Natural killer cell (primary cell): Measurements from ENCODE around the gene HRG. TPM values are rescaled to one million over a fixed set of nuclear protein-coding genes. Genes with fewer than 3 reads are reported as not detected.

ENCODE experiments used
- ATAC-seq, 3 donors: fragments of 150-1000 bp in 2 of 3; fragments of 200-7000 bp in 1 of 3; cut with Tn5 transposase; 1 replicate in 1 of 3; 2 replicates in 2 of 3; pipeline ENCODE4 v1.10.0; 2021; ENCODE audit warnings: mild to moderate bottlenecking in 2 of 3, moderate library complexity in 2 of 3
- DNase-seq, 2 donors: peaks; one replicate each; pipeline versions ENCODE4 v3.0.0 to v3.0.0-alpha.2; 2013 to 2021; ENCODE audit warnings: mixed read lengths in 1 of 2
- H3K27ac ChIP-seq: one replicate; pipeline ENCODE4 v1.5.1; 2013; ENCODE audit warnings: mild to moderate bottlenecking, low read length
- H3K27me3 ChIP-seq: one replicate; pipeline ENCODE4 v1.6.1; 2013; ENCODE audit warnings: low read length; ENCODE audit not compliant: control insufficient read depth, insufficient read depth
- H3K36me3 ChIP-seq: one replicate; pipeline ENCODE4 v1.6.1; 2013; ENCODE audit warnings: low read length; ENCODE audit not compliant: control insufficient read depth, insufficient read depth
- H3K4me1 ChIP-seq: one replicate; pipeline ENCODE4 v1.6.1; 2013; ENCODE audit warnings: low read length; ENCODE audit not compliant: control insufficient read depth, insufficient read depth
- H3K4me3 ChIP-seq: one replicate; pipeline ENCODE4 v1.5.1; 2013; ENCODE audit warnings: low read length
- H3K9me3 ChIP-seq: one replicate; pipeline ENCODE4 v1.6.1; 2013; ENCODE audit warnings: low read length; ENCODE audit not compliant: control insufficient read depth, insufficient read depth
- H3K27ac Mint-ChIP-seq, 2 donors: one replicate each; pipeline ENCODE4 v1.8.0; 2022; ENCODE audit warnings: mild to moderate bottlenecking in 2 of 2, mixed read lengths in 2 of 2, moderate library complexity in 1 of 2
- H3K27me3 Mint-ChIP-seq, 2 donors: one replicate each; pipeline ENCODE4 v1.8.0; 2022; ENCODE audit warnings: low read depth in 2 of 2, mixed read lengths in 2 of 2
- H3K36me3 Mint-ChIP-seq: one replicate; pipeline ENCODE4 v1.8.0; 2022; ENCODE audit warnings: mixed read lengths
- H3K4me1 Mint-ChIP-seq, 2 donors: one replicate each; pipeline ENCODE4 v1.8.0; 2022; ENCODE audit warnings: mixed read lengths in 2 of 2
- H3K4me3 Mint-ChIP-seq: one replicate; pipeline ENCODE4 v1.8.0; 2022; ENCODE audit warnings: mild to moderate bottlenecking, moderate library complexity, mixed read lengths
- H3K9me3 Mint-ChIP-seq, 2 donors: one replicate each; pipeline ENCODE4 v1.8.0; 2022; ENCODE audit warnings: mixed read lengths in 2 of 2
- CTCF ChIP-seq: fragments of 200-600 bp; IDR thresholded peaks from one replicate; pipeline ENCODE4 v1.8.0; 2022; ENCODE audit warnings: antibody characterized with exemption
- WGBS: methylation state at CpG from one replicate; pipeline ENCODE4 v1.1.7; 2013; ENCODE audit warnings: missing lambda C conversion rate; ENCODE audit not compliant: insufficient coverage; 5-methylcytosine and 5-hydroxymethylcytosine counted together
- intact Hi-C: fragments of 100-400 bp; cut with micrococcal nuclease; formaldehyde crosslinking; loops from one replicate; pipeline ENCODE4 v1.14.2; 2022
- total RNA-seq, 4 donors: library from RNA; stranded (reverse); fragments of 120-200 nt in 1 of 4; gene quantifications; one replicate each; pipeline versions ENCODE4 v1.2.3 to v1.2.4, GENCODE V29; 2013 to 2022

The HRG gene
- not detected for total RNA-seq
- total RNA-seq (2013) = not detected

GRCh38 chr3:186665625-186666188 is at the start of gene HRG:
Gene HRG (plus strand): TSS chr3:186666014. CDS start chr3:186666032, 18 bp downstream.
- ATAC-seq (no peak), DNase-seq (no peak)
- H3K4me1 ChIP-seq = no peaks in the 10 kb centered on the region
- no peak for TF ChIP-seq CTCF
- H3K36me3 ChIP-seq = no peaks in the 10 kb centered on the region
- Mint-ChIP-seq H3K27ac (no peak within 1 kb of the TSS), H3K4me3 (no peak within 1 kb of the TSS), H3K4me1 (peaks cover 0 to 5% of the 10 kb centered on the region in 2 donors), H3K27me3 (peaks cover 23 to 43% of the 10 kb centered on the region in 2 donors), H3K9me3 (no peaks in the 10 kb centered on the region), H3K36me3 (no peaks in the 10 kb centered on the region)
- 93% methylated on average over 8 of the region's 8 CpGs for WGBS
- H3K27me3 ChIP-seq = no peaks in the 10 kb centered on the region
- intact Hi-C loops = no loop called here
- no peak within 1 kb of the TSS for H3K4me3 ChIP-seq
- H3K9me3 ChIP-seq = no peaks in the 10 kb centered on the region
- no peak within 1 kb of the TSS for H3K27ac ChIP-seq

- ATAC-seq = no peak
- intact Hi-C loops = loop anchor here (2.0 to 5.0 kb wide), 3 partner anchors 359 to 639 kb away; no protein-coding TSS in a partner anchor
- WGBS = 89% methylated on average over 8 of the region's 8 CpGs
- DNase-seq = no peak
- peaks cover 41 to 58% of the 10 kb centered on the region in 2 donors for H3K27me3 Mint-ChIP-seq
- Histone ChIP-seq H3K27ac (no peak overlapping the region), H3K36me3 (no peaks in the 10 kb centered on the region), H3K4me1 (peaks cover 17% of the 10 kb centered on the region), H3K4me3 (no peak overlapping the region), H3K9me3 (no peaks in the 10 kb centered on the region), H3K27me3 (peaks cover 18% of the 10 kb centered on the region)
- peaks cover 13 to 18% of the 10 kb centered on the region in 2 donors for H3K4me1 Mint-ChIP-seq
- no peak overlapping the region for H3K27ac Mint-ChIP-seq
- no peaks in the 10 kb centered on the region for H3K9me3 Mint-ChIP-seq
- TF ChIP-seq CTCF = no peak
- no peak overlapping the region for H3K4me3 Mint-ChIP-seq
- H3K36me3 Mint-ChIP-seq = no peaks in the 10 kb centered on the region
These were observed 49.6 kb upstream of the HRG start for GRCh38 chr3:186616299-186616617.

- TF ChIP-seq CTCF = peak; percentile 96
- Histone ChIP-seq H3K36me3 (no peaks in the 10 kb centered on the region), H3K9me3 (no peaks in the 10 kb centered on the region), H3K4me1 (peaks cover 17% of the 10 kb centered on the region), H3K27me3 (peaks cover 18% of the 10 kb centered on the region), H3K4me3 (no peak overlapping the region), H3K27ac (no peak overlapping the region)
- peak overlapping the region in 1 of 2 donors; percentile 15 for H3K27ac Mint-ChIP-seq
- H3K4me3 Mint-ChIP-seq = peak overlapping the region; percentile 28
- H3K36me3 Mint-ChIP-seq = no peaks in the 10 kb centered on the region
- H3K9me3 Mint-ChIP-seq = no peaks in the 10 kb centered on the region
- peak; percentile 65 to 97 for DNase-seq
- intact Hi-C loops = loop anchor here (2.0 to 5.0 kb wide), 3 partner anchors 360 to 640 kb away; no protein-coding TSS in a partner anchor
- ATAC-seq = peak; percentile 95 to 98 (median 98)
- WGBS = 26% methylated on average over 31 of the region's 31 CpGs
- peaks cover 41 to 56% of the 10 kb centered on the region in 2 donors for H3K27me3 Mint-ChIP-seq
- H3K4me1 Mint-ChIP-seq = peaks cover 13 to 18% of the 10 kb centered on the region in 2 donors
These were observed 48.5 kb upstream of the HRG start for GRCh38 chr3:186617036-186617946.
